ENCODE measurements around the gene SCCPDH. TPM values are rescaled to one million over a fixed set of nuclear protein-coding genes. Genes with fewer than 3 reads are reported as not detected.
"Not testable (repeated sequence)": the region's sequence is repeated elsewhere in the genome, so short reads cannot be mapped to it uniquely, and the experiment has no call there.

SCCPDH gene
- total RNA-seq, 1 donor from 2014 or later = 9.3 TPM

GRCh38 chr1:246689409-246690008 lies 34.7 kb upstream of the SCCPDH start:
- DNase-seq (no peak), ATAC-seq (ENCODE audit: low read depth) (peak; percentile 90)
- POLR2A ChIA-PET = no interaction called here
- intact Hi-C loops (cut with micrococcal nuclease) = loop anchor here (1.0 kb wide), 3 partner anchors 10 to 282 kb away; no protein-coding TSS in a partner anchor
- CTCF ChIA-PET = interaction anchor here (0.6 to 1.8 kb wide), 6 partner anchors 20 to 1536 kb away, joined by 3 to 6 read pairs (median 3); partner anchors contain the start of genes CNST and TFB2M
- H3K9me3 Mint-ChIP-seq = no peaks in the 10 kb centered on the region
- H3K36me3 Mint-ChIP-seq (ENCODE audit: low read depth) = no peaks in the 10 kb centered on the region
- H3K4me3 Mint-ChIP-seq = peak overlapping the region; percentile 38
- peaks cover 4% of the 10 kb centered on the region for H3K4me1 Mint-ChIP-seq
- no peaks in the 10 kb centered on the region for H3K27me3 Mint-ChIP-seq
- H3K27ac Mint-ChIP-seq = no peak overlapping the region
- TF ChIP-seq CTCF (IDR thresholded peaks at IDR 0.05) = peak; percentile 19

GRCh38 chr1:246690100-246690499 lies 34.1 kb upstream of the SCCPDH start:
- POLR2A ChIA-PET = no interaction called here
- Mint-ChIP-seq H3K36me3 (ENCODE audit: low read depth) (no peaks in the 10 kb centered on the region), H3K27me3 (no peaks in the 10 kb centered on the region), H3K4me1 (peaks cover 4% of the 10 kb centered on the region), H3K4me3 (no peak overlapping the region), H3K27ac (no peak overlapping the region), H3K9me3 (no peaks in the 10 kb centered on the region)
- DNase-seq (no peak), ATAC-seq (ENCODE audit: low read depth) (no peak)
- intact Hi-C loops (cut with micrococcal nuclease) = no loop called here
- CTCF ChIA-PET = interaction anchor here (1.0 to 1.8 kb wide), 3 partner anchors 64 to 1537 kb away, joined by 3 to 6 read pairs (median 5); no protein-coding TSS in a partner anchor
- TF ChIP-seq CTCF (IDR thresholded peaks at IDR 0.05) = no peak

GRCh38 chr1:246691622-246692495 lies 32.4 kb upstream of the SCCPDH start:
- DNase-seq = no peak
- H3K4me3 Mint-ChIP-seq = no peak overlapping the region
- no peak overlapping the region for H3K27ac Mint-ChIP-seq
- ATAC-seq (ENCODE audit: low read depth) = no peak
- H3K36me3 Mint-ChIP-seq (ENCODE audit: low read depth) = no peaks in the 10 kb centered on the region
- no peaks in the 10 kb centered on the region for H3K9me3 Mint-ChIP-seq
- no peaks in the 10 kb centered on the region for H3K27me3 Mint-ChIP-seq
- TF ChIP-seq CTCF (IDR thresholded peaks at IDR 0.05) = no peak
- intact Hi-C loops (cut with micrococcal nuclease) = no loop called here
- ChIA-PET CTCF (no interaction called here), POLR2A (no interaction called here)
- H3K4me1 Mint-ChIP-seq = peaks cover 6% of the 10 kb centered on the region

- ATAC-seq (ENCODE audit: low read depth); H3K4me3 Mint-ChIP-seq; POLR2A ChIA-PET; H3K27ac Mint-ChIP-seq; H3K27me3 Mint-ChIP-seq; H3K9me3 Mint-ChIP-seq; H3K36me3 Mint-ChIP-seq (ENCODE audit: low read depth); intact Hi-C loops (cut with micrococcal nuclease); DNase-seq: not testable (repeated sequence)
- CTCF ChIA-PET = interaction anchor here (1.3 kb wide), 1 partner anchor 188 kb away, joined by 4 read pairs; no protein-coding TSS in a partner anchor
- H3K4me1 Mint-ChIP-seq = peaks cover 11% of the 10 kb centered on the region
Measured at GRCh38 chr1:246694213-246694895, 29.9 kb upstream of the SCCPDH start.

GRCh38 chr1:246695136-246695535 lies 29.1 kb upstream of the SCCPDH start:
- Mint-ChIP-seq H3K4me3 (no peak overlapping the region), H3K27ac (no peak overlapping the region)

More at GRCh38 chr1:246695136-246695535, 29.1 kb upstream of the SCCPDH start:
- ChIA-PET POLR2A (no interaction called here), CTCF (no interaction called here)
- Mint-ChIP-seq H3K4me1 (peaks cover 8% of the 10 kb centered on the region), H3K9me3 (no peaks in the 10 kb centered on the region), H3K27me3 (no peaks in the 10 kb centered on the region), H3K36me3 (ENCODE audit: low read depth) (no peaks in the 10 kb centered on the region)
- ATAC-seq (ENCODE audit: low read depth) (no peak), DNase-seq (no peak)
- intact Hi-C loops (cut with micrococcal nuclease) = no loop called here
- no peak for TF ChIP-seq CTCF (IDR thresholded peaks at IDR 0.05)

Measured in activated B cell treated with CpG ODN at 0.5 μM for 24 hours (primary cell).